Stimulated activated CD8-positive, alpha-beta memory T cell treated with anti-CD3 and anti-CD28 coated beads, Interleukin-4, amount 100 ng/mL, for 1 hour (primary cell): Measurements from ENCODE around the gene FNBP1.

Experiments
- DNase-seq, 2 donors: peaks; one replicate each; pipeline ENCODE4 v3.0.0-alpha.2; 2020; ENCODE audit warnings: low read depth in 2 of 2, low spot score in 1 of 2

Gene FNBP1

GRCh38 chr9:130045725-130046450 is 2.9 kb upstream of the FNBP1 start:
- DNase-seq: no peak

- DNase-seq: no peak
Measured at GRCh38 chr9:130043654-130044623, 950 bp upstream of the FNBP1 start.

GRCh38 chr9:130042406-130042884 is 544 bp downstream of the FNBP1 start:
- no peak for DNase-seq

- DNase-seq: no peak
Measured at GRCh38 chr9:130041648-130042405, 1.2 kb downstream of the FNBP1 start.

- DNase-seq: no peak
Measured at GRCh38 chr9:130040984-130041647, 1.9 kb downstream of the FNBP1 start.

GRCh38 chr9:130039528-130040147 is 3.4 kb downstream of the FNBP1 start:
- DNase-seq: no peak

- no peak for DNase-seq
Measured at GRCh38 chr9:130036099-130036498, 6.9 kb downstream of the FNBP1 start.

GRCh38 chr9:130034570-130034969 is 8.4 kb downstream of the FNBP1 start:
- no peak for DNase-seq

- DNase-seq: no peak
Measured at GRCh38 chr9:130030651-130031127, 12.3 kb downstream of the FNBP1 start.

- no peak for DNase-seq
Measured at GRCh38 chr9:130029223-130029973, 13.6 kb downstream of the FNBP1 start.

GRCh38 chr9:130028493-130029222 is 14.3 kb downstream of the FNBP1 start:
- DNase-seq: no peak

- no peak for DNase-seq
Measured at GRCh38 chr9:130027533-130028365, 15.2 kb downstream of the FNBP1 start.

GRCh38 chr9:130026583-130027340 is 16.2 kb downstream of the FNBP1 start:
- DNase-seq: no peak

GRCh38 chr9:130024597-130024994 is 18.4 kb downstream of the FNBP1 start:
- DNase-seq: no peak

- no peak for DNase-seq
Measured at GRCh38 chr9:130023994-130024596, 18.9 kb downstream of the FNBP1 start.

- no peak for DNase-seq
Measured at GRCh38 chr9:130023144-130023787, 19.7 kb downstream of the FNBP1 start.
